Activated T-cell treated with anti-CD3 and anti-CD28 coated beads for 24 hours (primary cell): ENCODE results near the gene CATSPERE.

Source experiments
- DNase-seq: peaks from one replicate; pipeline ENCODE4 v3.0.0-alpha.2; 2020; ENCODE audit warnings: low read depth

CATSPERE gene

GRCh38 chr1:244461245-244462071, at the start of gene CATSPERE:
Gene CATSPERE, plus strand, starts transcription at chr1:244461273. Its CDS starts 157 bp downstream, at chr1:244461430.
- peak; percentile 67 for DNase-seq

DNA sequence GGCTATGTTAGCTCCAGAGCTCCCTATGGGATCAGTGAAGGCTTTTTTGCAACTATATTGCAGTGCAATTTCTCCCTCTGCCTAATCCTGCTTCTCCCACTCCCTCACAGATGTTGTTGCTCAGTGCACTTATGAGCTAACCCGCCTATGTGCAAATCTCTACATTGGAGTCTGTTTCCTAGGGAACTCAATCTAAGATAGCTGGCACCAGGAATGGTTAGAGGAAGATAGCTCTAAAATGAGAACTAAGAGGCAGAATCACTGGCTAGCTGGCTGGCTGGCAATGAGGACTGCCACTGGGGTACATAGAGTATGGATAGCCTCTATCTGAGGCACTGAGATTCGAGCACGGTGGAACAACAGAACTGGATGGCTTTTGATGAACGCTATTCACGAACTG, 48.9 kb upstream of the CATSPERE start:
- DNase-seq = no peak

DNA sequence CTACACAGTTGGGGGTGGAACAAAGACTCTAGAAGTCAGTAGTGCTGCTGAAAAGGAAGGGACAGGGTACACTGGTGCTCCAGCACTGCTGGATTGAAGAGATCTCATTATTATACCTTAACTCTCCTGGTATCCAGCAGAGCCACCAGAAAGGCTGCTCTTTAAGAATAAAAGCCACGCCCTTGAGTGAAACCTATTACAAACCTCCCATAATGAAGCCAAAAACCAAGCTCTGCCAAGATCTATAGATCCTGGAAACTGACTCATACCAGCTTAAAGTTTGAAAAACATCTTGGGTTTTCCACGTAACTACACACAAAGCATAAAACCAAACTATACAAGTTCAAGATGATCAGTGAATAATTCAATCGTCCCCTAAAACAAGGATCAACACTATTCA, 47.3 kb upstream of the CATSPERE start:
- no peak for DNase-seq

DNA sequence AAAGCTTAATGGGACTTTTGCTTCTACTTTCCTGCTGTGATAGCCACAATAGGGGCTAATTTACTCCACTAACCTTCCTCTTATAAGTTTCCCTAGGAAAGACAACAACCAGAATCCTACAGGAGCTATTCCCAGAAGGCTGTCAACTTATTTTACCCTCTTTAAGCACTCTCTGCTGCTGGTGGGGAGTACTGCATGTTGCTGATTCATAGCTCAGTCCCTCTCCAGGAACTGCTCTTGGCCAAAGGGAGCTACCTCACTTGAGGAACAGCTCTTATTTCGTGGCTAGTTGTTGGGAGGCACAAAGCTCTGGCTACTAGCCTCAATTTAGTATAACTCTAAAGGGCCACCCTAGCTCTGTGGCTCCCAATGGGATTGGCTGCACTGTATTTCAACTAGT, 46.5 kb upstream of the CATSPERE start:
- no peak for DNase-seq

DNA sequence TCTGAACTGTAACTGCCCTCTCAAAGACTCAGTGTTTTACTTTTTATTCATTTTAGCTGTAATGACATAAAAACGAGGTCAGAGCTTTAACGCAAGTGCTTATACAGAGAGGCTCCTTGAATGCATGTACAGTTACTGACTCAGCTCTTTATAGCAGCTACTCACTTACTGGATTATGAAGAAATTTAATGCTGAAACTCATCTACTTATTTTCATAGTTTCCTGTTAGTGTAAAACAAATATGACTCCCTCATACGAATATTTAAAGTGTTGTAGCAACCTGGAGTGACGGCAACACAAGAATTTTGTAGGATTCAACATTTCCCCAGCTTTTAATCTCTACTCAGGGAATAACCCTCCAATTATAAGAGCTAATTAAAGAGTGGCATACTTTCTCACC, 42.0 kb upstream of the CATSPERE start:
- DNase-seq = no peak

DNA sequence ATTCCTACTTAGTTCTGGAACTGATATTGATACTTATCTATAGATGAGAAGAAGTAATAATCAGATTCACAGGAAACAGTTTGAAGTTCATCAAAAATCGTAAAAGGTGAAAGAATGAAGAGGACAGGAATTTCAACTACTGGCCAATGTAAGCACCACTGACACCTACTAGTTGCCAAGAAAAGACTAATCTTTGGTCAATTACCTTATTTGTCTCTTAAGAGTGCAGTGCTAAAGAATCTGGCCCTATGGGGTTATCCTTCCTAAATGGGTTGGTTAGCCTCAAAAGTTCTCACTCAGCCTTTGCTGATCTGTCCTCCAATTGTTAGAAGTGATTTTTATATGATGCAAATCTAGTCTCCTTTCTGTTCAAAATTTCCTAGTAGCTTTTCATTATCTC, 38.9 kb upstream of the CATSPERE start:
- no peak for DNase-seq

- DNase-seq = no peak
Measured at GRCh38 chr1:244424649-244425334, 36.3 kb upstream of the CATSPERE start.

- no peak for DNase-seq
Measured at GRCh38 chr1:244427647-244428046, 33.4 kb upstream of the CATSPERE start.

GRCh38 chr1:244429818-244430217, 31.3 kb upstream of the CATSPERE start:
- DNase-seq = no peak

DNA sequence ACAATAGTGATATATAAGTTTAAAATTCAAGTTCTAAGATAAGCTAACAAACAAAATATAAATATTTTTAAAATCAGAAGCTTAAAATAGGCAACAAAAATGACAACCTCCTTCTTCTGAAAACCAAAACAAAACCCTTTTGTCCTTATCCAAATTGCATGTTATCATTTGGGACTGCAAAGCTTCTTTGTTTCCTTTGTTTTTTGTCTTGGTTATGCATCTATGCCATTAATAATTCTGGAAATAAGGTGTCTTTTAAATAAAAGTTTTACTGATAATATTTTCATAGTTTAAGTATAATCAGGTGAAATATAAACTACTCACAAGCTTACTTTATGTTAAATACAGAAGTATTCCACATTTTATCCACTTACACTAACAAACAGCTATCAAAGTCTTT, 29.9 kb upstream of the CATSPERE start:
- no peak for DNase-seq

GRCh38 chr1:244435562-244436205, 25.4 kb upstream of the CATSPERE start:
- DNase-seq = peak; percentile 8

DNA sequence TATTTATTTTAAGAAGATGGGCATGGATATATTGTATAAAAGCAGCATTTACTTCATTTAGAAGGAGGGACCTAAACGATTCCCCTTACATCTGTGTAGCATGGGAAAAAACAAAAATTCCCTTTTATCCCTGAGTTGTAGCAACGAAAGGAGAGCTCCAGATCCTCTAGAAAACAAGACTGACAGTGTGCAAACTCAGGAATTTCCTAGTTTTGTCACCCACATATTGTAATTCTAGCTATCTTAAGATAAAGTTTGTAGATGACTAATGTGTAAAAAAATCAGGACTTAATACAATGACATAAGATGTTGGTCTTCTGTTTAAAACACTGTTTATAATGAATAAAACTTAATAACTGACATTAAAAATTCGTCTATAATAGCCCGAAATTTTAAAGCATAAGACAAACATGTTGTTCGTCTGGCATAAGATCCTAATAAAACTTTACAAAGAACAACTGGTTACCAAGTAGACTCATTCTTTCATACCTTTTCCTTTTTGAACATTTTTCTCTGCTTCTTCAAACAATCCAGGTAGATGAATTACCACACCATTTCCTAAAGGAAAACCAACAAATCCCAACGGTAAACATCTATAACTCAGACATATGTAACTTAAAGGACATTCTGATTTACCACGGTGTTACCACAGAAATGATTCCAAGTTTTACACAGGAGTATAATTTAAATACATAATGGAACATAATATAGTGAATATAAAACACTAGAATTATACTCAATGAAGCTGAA, 24.6 kb upstream of the CATSPERE start:
- no peak for DNase-seq

DNA sequence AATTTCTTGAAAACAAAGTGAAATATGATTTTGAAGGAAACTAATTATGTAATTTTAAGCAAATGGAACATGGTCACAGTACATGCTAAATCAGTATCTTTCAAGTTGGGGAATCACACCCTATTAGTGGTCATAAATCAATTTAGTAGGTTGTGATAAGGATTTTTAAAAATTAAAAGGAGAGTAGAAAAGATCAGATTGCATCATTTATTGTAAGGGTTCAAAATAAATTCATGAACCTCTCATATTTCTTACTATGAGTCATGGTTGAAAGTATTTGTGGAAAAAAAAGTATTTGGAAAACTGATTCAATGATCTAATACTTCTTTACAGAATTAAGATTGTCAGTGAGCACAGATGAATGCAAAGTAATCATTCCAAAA, 24.0 kb upstream of the CATSPERE start:
- no peak for DNase-seq

DNA sequence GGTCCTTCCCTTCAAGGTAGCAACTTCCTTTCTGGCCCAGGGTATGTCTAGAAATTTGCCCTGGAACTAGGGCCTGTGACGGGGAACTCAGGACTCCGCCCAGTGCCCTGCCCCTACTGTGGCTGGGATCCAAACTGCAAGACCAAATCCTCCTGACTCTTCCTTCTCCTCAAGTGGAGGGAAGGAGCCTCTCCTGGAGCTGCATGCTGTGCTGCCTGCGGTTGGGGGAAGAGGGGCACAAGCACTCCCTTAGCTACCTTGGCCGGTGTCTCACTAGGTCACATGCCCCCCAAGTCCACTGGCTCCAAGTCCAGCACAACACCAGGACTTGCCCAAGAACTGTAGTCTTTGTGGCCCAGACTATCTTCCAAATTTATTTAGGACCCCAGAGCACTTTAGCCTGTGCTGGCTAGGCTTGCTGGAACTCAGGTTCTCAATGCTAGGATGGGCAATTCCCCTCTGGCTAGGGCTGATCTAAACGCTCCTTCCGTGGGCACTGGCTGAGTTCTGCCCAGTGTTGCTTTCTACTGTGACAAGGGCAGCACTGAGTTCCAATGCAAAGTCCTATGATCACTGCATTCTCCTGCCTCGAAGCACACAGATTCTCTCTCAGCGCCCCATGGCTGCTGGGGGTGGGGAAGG, 21.6 kb upstream of the CATSPERE start:
- DNase-seq = no peak

DNA sequence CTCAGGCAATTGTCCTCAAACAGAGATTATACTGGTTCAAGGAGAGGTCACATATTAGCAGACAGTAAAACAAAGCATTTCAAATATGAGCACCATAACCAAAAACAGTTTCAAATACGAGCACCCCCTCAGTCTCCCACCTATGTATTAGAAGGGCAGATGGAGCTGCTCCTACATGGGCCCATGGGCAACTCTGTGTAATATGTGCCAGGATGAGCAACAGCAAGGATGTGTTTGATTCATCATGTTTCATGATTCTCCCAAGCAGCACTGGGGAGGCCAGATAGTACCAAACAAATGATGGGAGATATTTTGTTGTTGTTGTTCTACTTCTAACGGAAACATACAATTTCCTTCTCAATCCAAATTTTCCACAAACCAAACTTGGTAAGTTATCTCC, 18.2 kb upstream of the CATSPERE start:
- DNase-seq = no peak

- DNase-seq = no peak
Measured at GRCh38 chr1:244444854-244445253, 16.2 kb upstream of the CATSPERE start.

GRCh38 chr1:244445320-244446181, 15.5 kb upstream of the CATSPERE start:
- DNase-seq = no peak

- DNase-seq = no peak
Measured at GRCh38 chr1:244447024-244447423, 14.0 kb upstream of the CATSPERE start.

GRCh38 chr1:244447552-244447951, 13.5 kb upstream of the CATSPERE start:
- DNase-seq = no peak

GRCh38 chr1:244448279-244449036, 12.6 kb upstream of the CATSPERE start:
- DNase-seq = no peak
